ENCODE results near the gene ANKH. TPM values are rescaled to one million over a fixed set of nuclear protein-coding genes. Genes with fewer than 3 reads are reported as not detected.

ANKH gene
- total and polyA plus RNA-seq, 10 of the 15 experiments (the other 5 are each of a cell fraction or from before 2014, with no cell fraction given), result 2.1 to 43.9 (median 14.4) TPM

GRCh38 chr5:14664270-14665100 is 207.1 kb downstream of the ANKH start, which contains the start of gene OTULIN (continued):
- TF ChIP-seq PRDM15 (CRISPR knock-in tag; IDR thresholded peaks at IDR 0.05), result no peak
- no peak for TF ChIP-seq KDM1A (IDR thresholded peaks at IDR 0.05; ENCODE audit: borderline replicate concordance)
- TF ChIP-seq SUPT20H (IDR thresholded peaks at IDR 0.05; ENCODE audit: borderline replicate concordance, control insufficient read depth, low read depth, low read length), result no peak
- TF ChIP-seq GATAD2B (conservative IDR thresholded peaks at IDR 0.05; ENCODE audit: low read depth), result peak; percentile 98
- TF ChIP-seq ZNF384 (IDR thresholded peaks at IDR 0.05; ENCODE audit: borderline replicate concordance, low read depth, low read length), result no peak
- peak; percentile 81 for TF ChIP-seq SMAD5 (IDR thresholded peaks at IDR 0.05; ENCODE audit: low read depth)
- no peak for TF ChIP-seq HDAC6 (IDR thresholded peaks at IDR 0.05; ENCODE audit: unreplicated experiment)
- TF ChIP-seq JUNB (IDR thresholded peaks at IDR 0.05), result no peak
- TF ChIP-seq NR2C2 (IDR thresholded peaks at IDR 0.05; ENCODE audit: borderline replicate concordance, control insufficient read depth, insufficient read length, low read depth), result peak; percentile 53
- TF ChIP-seq LARP7 (IDR thresholded peaks at IDR 0.05), result peak; percentile 77; the same call in 1 of the 2 replicates
- no peak for TF ChIP-seq FOXK2 (IDR thresholded peaks at IDR 0.05)
- peak; percentile 51 for TF ChIP-seq CREM (IDR thresholded peaks at IDR 0.05; ENCODE audit: low read depth)
- TF ChIP-seq CBFB (IDR thresholded peaks at IDR 0.05; ENCODE audit: low read depth), result peak; percentile 43; the same call in 1 of the 2 replicates
- TF ChIP-seq RUNX3 (IDR thresholded peaks at IDR 0.05; ENCODE audit: low read length), result peak; percentile 61
- no peak for TF ChIP-seq IRF4 (IDR thresholded peaks at IDR 0.05; ENCODE audit: low read depth, low read length)
- TF ChIP-seq IRF3 (IDR thresholded peaks at IDR 0.05), result no peak
- TF ChIP-seq ATF2 (IDR thresholded peaks at IDR 0.05; ENCODE audit: low read length), result no peak
- no peak for TF ChIP-seq CHD4 (IDR thresholded peaks at IDR 0.05)
- TF ChIP-seq RBBP5 (conservative IDR thresholded peaks at IDR 0.05), result no peak
- TF ChIP-seq SREBF1 (IDR thresholded peaks at IDR 0.05; ENCODE audit: low read length), result no peak; the same call in 1 of the 2 replicates
- TF ChIP-seq ASH2L (IDR thresholded peaks at IDR 0.05; ENCODE audit: borderline replicate concordance, low read depth), result no peak
- TF ChIP-seq JUND (IDR thresholded peaks at IDR 0.05; ENCODE audit: low read depth, low read length), result no peak
- no peak for TF ChIP-seq HDAC2 (IDR thresholded peaks at IDR 0.05)
- peak; percentile 47; the same call in 2 of the 3 replicates for TF ChIP-seq POU2F2 (IDR thresholded peaks at IDR 0.05; ENCODE audit: borderline replicate concordance, low read depth, low read length)
- peak; percentile 64; the same call in 1 of the 2 replicates for TF ChIP-seq RELB (IDR thresholded peaks at IDR 0.05; ENCODE audit: low read depth)

Measured in GM12878 (cell line).